Prostate gland (tissue), 2 donors: ENCODE measurements around the gene MYO1D.

Experiments
- CTCF ChIP-seq, 4 experiments: fragments of 200-600 bp in 2 of 4; fragments of 450-650 bp in 2 of 4; sonication (generic) in 2 of 4; IDR thresholded peaks; 1 replicate in 3 of 4; 2 replicates in 1 of 4; pipeline ENCODE4 v1.5.1; 2016 to 2019; ENCODE audit warnings: antibody characterized with exemption in 4 of 4, mild to moderate bottlenecking in 2 of 4, moderate library complexity in 2 of 4
- POLR2A ChIP-seq: fragments of 450-650 bp; IDR thresholded peaks from one replicate; pipeline ENCODE4 v1.6.1; 2016; ENCODE audit warnings: antibody characterized with exemption, mild to moderate bottlenecking

GRCh38 chr17:32917842-32918241, 40.9 kb upstream of the MYO1D start:
- TF ChIP-seq CTCF (IDR thresholded peaks at IDR 0.05) (no peak), POLR2A (no peak)
